ENCODE measurements around the gene GPC6.

Gene GPC6

GRCh38 chr13:93744886-93745285 lies 518.3 kb downstream of the GPC6 start:
- TF ChIP-seq CTCF (conservative IDR thresholded peaks at IDR 0.05; ENCODE audit: low read length), result no peak
- no peak overlapping the region for H3K4me3 ChIP-seq (ENCODE audit: low read length)
- DNase-seq (ENCODE audit: low read depth), result no peak

GRCh38 chr13:93745884-93746283 lies 519.3 kb downstream of the GPC6 start:
- no peak for TF ChIP-seq CTCF (conservative IDR thresholded peaks at IDR 0.05; ENCODE audit: low read length)
- DNase-seq (ENCODE audit: low read depth), result no peak
- no peak overlapping the region for H3K4me3 ChIP-seq (ENCODE audit: low read length)

GRCh38 chr13:93746589-93746988 lies 520.0 kb downstream of the GPC6 start:
- no peak for TF ChIP-seq CTCF (conservative IDR thresholded peaks at IDR 0.05; ENCODE audit: low read length)
- DNase-seq (ENCODE audit: low read depth), result no peak
- no peak overlapping the region for H3K4me3 ChIP-seq (ENCODE audit: low read length)

- no peak for TF ChIP-seq CTCF (conservative IDR thresholded peaks at IDR 0.05; ENCODE audit: low read length)
- no peak for DNase-seq (ENCODE audit: low read depth)
Observed at GRCh38 chr13:93750676-93751075, 524.1 kb downstream of the GPC6 start.

GRCh38 chr13:93751117-93751516 lies 524.5 kb downstream of the GPC6 start:
- H3K4me3 ChIP-seq (ENCODE audit: low read length), result no peak overlapping the region
- TF ChIP-seq CTCF (conservative IDR thresholded peaks at IDR 0.05; ENCODE audit: low read length), result no peak
- no peak for DNase-seq (ENCODE audit: low read depth)

More at GRCh38 chr13:93750676-93751075, 524.1 kb downstream of the GPC6 start:
- H3K4me3 ChIP-seq (ENCODE audit: low read length), result no peak overlapping the region

GRCh38 chr13:93752541-93752940 lies 525.9 kb downstream of the GPC6 start:
- no peak for DNase-seq (ENCODE audit: low read depth)
- no peak overlapping the region for H3K4me3 ChIP-seq (ENCODE audit: low read length)
- TF ChIP-seq CTCF (conservative IDR thresholded peaks at IDR 0.05; ENCODE audit: low read length), result no peak

- H3K4me3 ChIP-seq (ENCODE audit: low read length), result no peak overlapping the region
- no peak for TF ChIP-seq CTCF (conservative IDR thresholded peaks at IDR 0.05; ENCODE audit: low read length)
- no peak for DNase-seq (ENCODE audit: low read depth)
Observed at GRCh38 chr13:93753639-93754038, 527.0 kb downstream of the GPC6 start.
